SU-DHL-6 (cell line): ENCODE results near the gene PICK1.

Source experiments
- H2AFZ ChIP-seq: fragments of 200-600 bp; sonication (generic); 2 replicates; pipeline ENCODE4 v1.6.1; 2014; ENCODE audit warnings: low read depth, mild to moderate bottlenecking, moderate library complexity, mixed read lengths, antibody characterized with exemption, low read length; ENCODE audit not compliant: severe bottlenecking
- H3F3A ChIP-seq: fragments of 200-600 bp; shearing (Covaris generic); 2 replicates; pipeline ENCODE4 v1.6.0; 2016; ENCODE audit warnings: antibody characterized with exemption, mild to moderate bottlenecking; ENCODE audit not compliant: insufficient read depth
- H3K27ac ChIP-seq: fragments of 200-600 bp; sonication (generic); 2 replicates; pipeline ENCODE4 v1.5.1; 2016; ENCODE audit warnings: low read depth, mild to moderate bottlenecking, low read length, moderate library complexity, mixed read lengths
- H3K27me3 ChIP-seq: fragments of 200-600 bp; sonication (generic), shearing (Covaris generic); 2 replicates; pipeline ENCODE4 v1.6.0; 2014; ENCODE audit warnings: mild to moderate bottlenecking, low read length
- H3K36me3 ChIP-seq: fragments of 200-600 bp; sonication (generic); 2 replicates; pipeline ENCODE4 v1.6.1; 2014; ENCODE audit warnings: mild to moderate bottlenecking, low read length, mixed read lengths
- H3K4me2 ChIP-seq: fragments of 300-600, 200-600 bp; shearing (Covaris generic), sonication (generic); 2 replicates; pipeline ENCODE4 v1.6.0; 2014; ENCODE audit warnings: low read length, low read depth, mild to moderate bottlenecking; ENCODE audit not compliant: poor library complexity, severe bottlenecking
- H3K4me3 ChIP-seq: fragments of 200-600 bp; sonication (generic); 2 replicates; pipeline ENCODE4 v1.5.1; 2014; ENCODE audit warnings: antibody characterized with exemption, low read length, mild to moderate bottlenecking, mixed read lengths; ENCODE audit not compliant: insufficient read depth, poor library complexity, severe bottlenecking
- H3K79me2 ChIP-seq: fragments of 200-600 bp; sonication (generic); 2 replicates; pipeline ENCODE4 v1.6.1; 2014; ENCODE audit warnings: mild to moderate bottlenecking, low read length, moderate library complexity; ENCODE audit not compliant: insufficient read depth
- H3K9ac ChIP-seq: fragments of 200-600 bp; sonication (generic); 2 replicates; pipeline ENCODE4 v1.7.0; 2014; ENCODE audit warnings: mild to moderate bottlenecking, low read length
- H3K9me2 ChIP-seq: fragments of 200-600 bp; sonication (generic); replicated peaks from 2 replicates; pipeline ENCODE4 v1.6.1; 2014; ENCODE audit warnings: low read length; ENCODE audit not compliant: insufficient read depth
- H3K9me3 ChIP-seq: fragments of 200-600 bp; sonication (generic); 2 replicates; pipeline ENCODE4 v1.6.1; 2014; ENCODE audit warnings: low read length, mixed read lengths; ENCODE audit not compliant: insufficient read depth
- H4K20me1 ChIP-seq: fragments of 200-600 bp; sonication (generic); 2 replicates; pipeline ENCODE4 v1.6.1; 2014; ENCODE audit warnings: low read depth, mild to moderate bottlenecking, antibody characterized with exemption, low read length, moderate library complexity, mixed read lengths
- EZH2phosphoT487 ChIP-seq: fragments of 200-600 bp; sonication (generic), shearing (Covaris generic); conservative IDR thresholded peaks from 2 replicates; pipeline ENCODE4 v1.6.1; 2018; ENCODE audit warnings: mild to moderate bottlenecking, antibody characterized with exemption, low read length, moderate library complexity, mixed read lengths
- TF ChIP-seq, protein P1 (sequence below): fragments of 200-600 bp; sonication (generic); IDR thresholded peaks from one replicate; pipeline ENCODE4 v1.5.1; 2017; ENCODE audit warnings: antibody characterized with exemption, mild to moderate bottlenecking, low read length, moderate library complexity; ENCODE audit not compliant: insufficient read depth, poor library complexity, severe bottlenecking

PICK1 gene

DNA sequence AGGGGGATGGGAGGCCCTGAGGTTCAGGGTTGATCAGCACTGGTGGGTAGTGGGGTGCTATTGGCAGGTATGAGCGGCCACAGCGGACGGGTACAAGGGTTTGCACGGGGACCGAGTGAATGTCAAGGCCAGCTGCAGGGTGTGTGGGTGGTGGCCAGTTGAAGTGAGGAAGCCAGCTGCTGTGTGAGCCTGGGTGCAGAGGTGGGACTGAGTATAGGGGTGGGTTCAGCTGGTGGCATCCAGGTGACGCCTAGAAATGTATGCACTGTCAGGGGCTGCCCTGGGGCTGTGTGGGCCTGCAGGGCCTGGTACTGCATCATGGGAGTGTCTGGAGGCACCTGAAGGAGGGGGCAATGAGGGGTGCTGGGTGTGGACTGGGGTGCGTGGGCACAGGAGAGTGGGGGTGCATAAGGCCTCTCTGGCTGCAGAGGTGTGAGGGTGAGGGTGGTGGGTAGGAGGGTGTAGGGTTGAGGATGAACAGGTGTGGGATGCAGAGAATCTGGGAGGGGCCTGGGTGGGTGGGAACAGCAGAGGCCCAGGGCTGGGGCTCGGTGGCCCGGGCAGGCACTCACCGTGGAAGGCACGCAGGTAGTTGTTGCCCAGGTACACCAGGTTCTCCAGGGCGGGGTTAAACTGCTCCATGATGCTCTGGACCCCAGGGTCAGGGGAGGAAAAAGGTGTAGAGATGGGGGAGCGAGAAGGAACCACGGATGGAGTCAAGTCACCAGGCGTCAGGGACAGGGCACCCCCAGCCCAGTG is 51.5 kb downstream of the PICK1 start:
- Histone ChIP-seq H3K9ac (no peak overlapping the region), H3K4me2 (no peak overlapping the region), H3K27me3 (no peaks in the 10 kb centered on the region), H3K9me2 (no peaks in the 10 kb centered on the region), H3K9me3 (no peaks in the 10 kb centered on the region), H4K20me1 (no peaks in the 10 kb centered on the region), H3K27ac (no peak overlapping the region), H3K36me3 (no peaks in the 10 kb centered on the region), H3K79me2 (no peaks in the 10 kb centered on the region), H2AFZ (no peak overlapping the region), H3K4me3 (no peak overlapping the region), H3F3A (peaks cover 2% of the 10 kb centered on the region; the same call in 1 of the 2 replicates)
- TF ChIP-seq, protein P1, sequence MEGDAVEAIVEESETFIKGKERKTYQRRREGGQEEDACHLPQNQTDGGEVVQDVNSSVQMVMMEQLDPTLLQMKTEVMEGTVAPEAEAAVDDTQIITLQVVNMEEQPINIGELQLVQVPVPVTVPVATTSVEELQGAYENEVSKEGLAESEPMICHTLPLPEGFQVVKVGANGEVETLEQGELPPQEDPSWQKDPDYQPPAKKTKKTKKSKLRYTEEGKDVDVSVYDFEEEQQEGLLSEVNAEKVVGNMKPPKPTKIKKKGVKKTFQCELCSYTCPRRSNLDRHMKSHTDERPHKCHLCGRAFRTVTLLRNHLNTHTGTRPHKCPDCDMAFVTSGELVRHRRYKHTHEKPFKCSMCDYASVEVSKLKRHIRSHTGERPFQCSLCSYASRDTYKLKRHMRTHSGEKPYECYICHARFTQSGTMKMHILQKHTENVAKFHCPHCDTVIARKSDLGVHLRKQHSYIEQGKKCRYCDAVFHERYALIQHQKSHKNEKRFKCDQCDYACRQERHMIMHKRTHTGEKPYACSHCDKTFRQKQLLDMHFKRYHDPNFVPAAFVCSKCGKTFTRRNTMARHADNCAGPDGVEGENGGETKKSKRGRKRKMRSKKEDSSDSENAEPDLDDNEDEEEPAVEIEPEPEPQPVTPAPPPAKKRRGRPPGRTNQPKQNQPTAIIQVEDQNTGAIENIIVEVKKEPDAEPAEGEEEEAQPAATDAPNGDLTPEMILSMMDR = no peak
- no peak for TF ChIP-seq EZH2phosphoT487

DNA sequence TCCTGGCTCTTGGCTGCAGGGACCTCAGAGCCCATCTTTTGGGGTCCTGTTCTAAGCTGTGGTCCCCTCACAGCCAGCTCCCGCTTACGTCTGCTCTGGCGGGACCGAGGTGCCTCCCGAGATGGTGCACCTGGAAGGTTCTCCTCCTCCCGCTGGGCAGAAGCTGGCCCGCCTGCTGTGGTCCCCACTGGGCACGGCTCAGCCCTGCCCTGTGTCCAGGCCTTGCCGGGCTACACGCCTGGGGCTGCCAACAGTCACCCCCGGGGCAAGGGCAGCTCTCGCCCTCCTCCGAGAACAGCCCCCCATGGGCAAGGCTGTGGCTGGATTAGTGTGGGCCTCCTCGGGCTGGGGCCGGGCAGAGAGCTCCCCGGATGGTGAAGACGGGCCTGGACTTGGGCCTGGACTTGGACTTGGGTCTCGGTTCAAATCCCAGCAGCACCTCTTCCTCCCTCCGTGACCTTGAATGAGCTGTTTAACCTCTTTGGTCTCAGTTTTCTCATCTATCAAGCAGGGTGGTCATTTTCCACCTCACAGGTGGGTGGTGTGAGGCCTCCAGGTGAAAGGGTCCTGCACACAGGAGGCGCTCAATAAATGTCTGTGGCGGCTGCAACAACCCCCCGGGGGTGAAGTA is 52.3 kb downstream of the PICK1 start:
- H3F3A ChIP-seq = no peaks in the 10 kb centered on the region
- no peaks in the 10 kb centered on the region for H3K36me3 ChIP-seq
- H4K20me1 ChIP-seq = no peaks in the 10 kb centered on the region
- H3K9me3 ChIP-seq = no peaks in the 10 kb centered on the region
- H3K9ac ChIP-seq = no peak overlapping the region
- no peaks in the 10 kb centered on the region for H3K27me3 ChIP-seq
- no peak overlapping the region for H2AFZ ChIP-seq
- H3K4me2 ChIP-seq = no peak overlapping the region
- TF ChIP-seq, protein P1 = no peak
- TF ChIP-seq EZH2phosphoT487 = no peak
- H3K79me2 ChIP-seq = no peaks in the 10 kb centered on the region
- no peaks in the 10 kb centered on the region for H3K9me2 ChIP-seq
- H3K27ac ChIP-seq = no peak overlapping the region
- H3K4me3 ChIP-seq = no peak overlapping the region

DNA sequence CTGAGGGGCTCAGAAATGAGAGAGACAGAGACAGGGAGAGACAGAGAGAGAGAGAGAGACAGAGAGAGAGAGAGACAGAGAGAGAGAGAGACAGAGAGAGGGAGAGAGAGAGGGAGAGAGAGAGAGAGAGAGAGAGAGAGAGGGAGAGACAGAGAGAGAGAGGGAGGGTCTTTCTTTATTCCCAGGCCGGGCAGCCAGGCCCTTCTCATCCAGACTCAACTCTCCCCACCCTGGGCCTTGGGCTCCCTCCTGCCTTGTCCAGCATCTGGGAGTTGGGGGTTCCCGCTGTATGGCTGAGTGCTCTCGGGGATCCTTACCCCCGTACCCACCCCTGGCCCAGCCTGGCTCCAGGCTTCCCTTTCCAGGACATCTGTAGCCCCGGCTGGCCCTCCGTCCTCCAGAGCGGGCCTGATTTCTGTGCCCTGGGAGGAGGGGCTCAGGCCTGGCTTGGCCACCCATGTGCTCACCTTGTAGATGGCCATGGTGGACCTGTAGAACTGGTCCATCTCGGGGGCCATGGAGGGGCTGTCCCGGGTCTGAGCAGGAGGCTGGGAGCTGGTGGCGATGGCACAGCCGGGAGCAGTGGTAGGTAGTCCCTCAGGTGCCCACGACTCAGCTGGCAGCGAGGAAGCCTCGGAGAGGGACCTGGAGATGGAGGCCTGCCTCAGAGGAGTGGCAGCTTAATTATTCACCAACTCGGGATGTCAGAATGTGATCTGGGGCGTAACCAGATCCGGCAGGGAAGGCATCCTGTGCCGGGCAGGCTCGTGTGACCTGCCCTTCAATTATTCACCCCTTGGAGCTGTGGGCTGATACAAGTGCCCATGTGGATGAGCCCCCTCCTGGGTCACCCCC is 53.0 kb downstream of the PICK1 start, which contains the start of gene BAIAP2L2:
TSS of gene BAIAP2L2 (minus strand) at position 677 of the 855 bp plus-strand sequence. CDS start at position 518, 159 bp downstream.
- no peaks in the 10 kb centered on the region for H3F3A ChIP-seq
- TF ChIP-seq, protein P1 = no peak
- TF ChIP-seq EZH2phosphoT487 = no peak
- H3K4me3 ChIP-seq = no peak within 1 kb of the TSS
- no peaks in the 10 kb centered on the region for H3K27me3 ChIP-seq
- no peaks in the 10 kb centered on the region for H3K79me2 ChIP-seq
- no peaks in the 10 kb centered on the region for H4K20me1 ChIP-seq
- H2AFZ ChIP-seq = no peak within 1 kb of the TSS
- H3K36me3 ChIP-seq = no peaks in the 10 kb centered on the region
- no peak within 1 kb of the TSS for H3K9ac ChIP-seq
- H3K27ac ChIP-seq = no peak within 1 kb of the TSS
- H3K4me2 ChIP-seq = no peak within 1 kb of the TSS
- H3K9me2 ChIP-seq = no peaks in the 10 kb centered on the region
- no peaks in the 10 kb centered on the region for H3K9me3 ChIP-seq
